ENCODE data around the gene LBHD2. TPM values are rescaled to one million over a fixed set of nuclear protein-coding genes. Genes with fewer than 3 reads are reported as not detected.

The LBHD2 gene
- total and polyA plus RNA-seq, 2 of the 8 experiments (the other 6 are each of a cell fraction or from before 2014, with no cell fraction given) = not detected

DNA sequence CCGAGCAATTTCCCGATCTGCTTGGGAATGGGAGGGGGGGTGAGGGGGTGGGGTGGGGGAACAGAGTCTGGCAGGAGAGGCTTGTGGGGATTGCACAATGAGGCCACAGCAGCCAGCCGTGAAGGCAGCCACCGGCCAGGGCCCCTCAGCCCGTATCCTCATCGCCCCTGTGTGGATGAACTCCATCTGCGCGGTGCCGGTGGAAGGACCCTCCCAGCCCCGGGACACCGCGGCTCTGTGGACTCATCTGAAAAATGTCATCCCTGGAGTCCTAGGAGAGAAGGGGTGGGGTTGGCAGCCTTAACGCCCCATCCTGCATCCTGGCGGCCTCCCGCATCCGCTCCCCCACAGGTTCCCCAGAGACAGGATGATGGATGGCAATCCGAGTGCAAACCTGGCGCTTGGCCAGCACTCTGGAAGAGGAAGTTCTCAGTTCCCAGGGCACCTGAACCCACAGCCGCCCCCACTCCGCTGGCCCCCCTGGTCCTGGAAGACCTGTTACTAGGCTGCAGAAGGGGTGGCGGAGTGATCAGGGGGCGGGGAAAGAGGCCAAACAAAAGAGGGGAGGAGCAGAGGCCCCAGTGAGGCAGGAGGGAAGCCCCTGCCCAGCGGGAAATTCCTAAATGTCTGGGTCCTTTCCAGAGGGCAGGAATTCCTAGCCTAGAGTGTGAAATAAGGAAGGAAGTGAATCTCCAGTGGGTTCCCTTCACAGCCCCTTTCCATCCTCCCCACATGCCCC, 38.0 kb downstream of the LBHD2 start:
- TF ChIP-seq, protein P1, sequence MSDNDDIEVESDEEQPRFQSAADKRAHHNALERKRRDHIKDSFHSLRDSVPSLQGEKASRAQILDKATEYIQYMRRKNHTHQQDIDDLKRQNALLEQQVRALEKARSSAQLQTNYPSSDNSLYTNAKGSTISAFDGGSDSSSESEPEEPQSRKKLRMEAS (IDR thresholded peaks at IDR 0.05) = 0 out of 2 replicates have a peak, but pooled peaks have one; percentile 4
- TF ChIP-seq ASH2L (IDR thresholded peaks at IDR 0.05; ENCODE audit: low read length) (peak; percentile 43), KDM5A (IDR thresholded peaks at IDR 0.05; ENCODE audit: low read length) (no peak), CEBPB (IDR thresholded peaks at IDR 0.05; ENCODE audit: low read depth, low read length) (peak; percentile 64; the same call in 1 of the 2 replicates), POLR2A (IDR thresholded peaks at IDR 0.05; ENCODE audit: control extremely low read depth in 1 of 2, low read depth in 2 of 2, low read length in 2 of 2) (no peak), SUZ12 (IDR thresholded peaks at IDR 0.05; ENCODE audit: low read length) (peak; percentile 6; the same call in 1 of the 2 replicates)
- peak overlapping the region; percentile 68 to 83 for H3K4me2 ChIP-seq (ENCODE audit: insufficient read depth in 1 of 2, low read depth in 2 of 2, low read length in 2 of 2)
- no peak overlapping the region for H2AFZ ChIP-seq (ENCODE audit: low read length)
- no peaks in the 10 kb centered on the region for H3K79me2 ChIP-seq (ENCODE audit: control insufficient read depth in 1 of 2, insufficient read depth in 2 of 2, low read length in 2 of 2)
- no peak overlapping the region for H3K56ac ChIP-seq (replicated peaks; ENCODE audit: insufficient read length, low read depth, low read length)
- peak overlapping the region; percentile 76 for H4K8ac ChIP-seq (ENCODE audit: extremely low read depth, insufficient read depth, low read length)
- H4K91ac ChIP-seq (replicated peaks; ENCODE audit: insufficient read length, low read length) = peak overlapping the region; percentile 11
- ChIA-PET POLR2A (ENCODE audit: partially characterized antibody) (interaction anchor here (1.0 to 1.1 kb wide), 2 partner anchors 9 to 14 kb away, joined by 3 to 4 read pairs; no protein-coding TSS in a partner anchor), CTCF (ENCODE audit: partially characterized antibody) (interaction anchor here (1.0 to 18.4 kb wide), 3 partner anchors 8 to 87 kb away, joined by 3 to 276 read pairs (median 3); no protein-coding TSS in a partner anchor)
- H3K9me3 ChIP-seq (ENCODE audit: insufficient read depth in 2 of 2, low read depth in 1 of 2, low read length in 1 of 2) = no peaks in the 10 kb centered on the region
- peak overlapping the region; percentile 80; the same call in 1 of the 2 replicates for H2BK20ac ChIP-seq (ENCODE audit: low read length)
- no peak overlapping the region for H2AK5ac ChIP-seq (ENCODE audit: low read depth, low read length)
- no peak overlapping the region for H3K14ac ChIP-seq (ENCODE audit: insufficient read length)
- no peaks in the 10 kb centered on the region for H3K36me3 ChIP-seq (ENCODE audit: control insufficient read depth in 2 of 4, insufficient read depth in 4 of 4, low read length in 3 of 4)
- H4K20me1 ChIP-seq (replicated peaks in 1 of 2; ENCODE audit: control insufficient read depth in 1 of 2, insufficient read depth in 2 of 2, low read length in 2 of 2) = peaks cover 6 to 7% of the 10 kb centered on the region in 2 experiments
- H3K27ac ChIP-seq (ENCODE audit: low read depth, low read length) = no peak overlapping the region
- no peak overlapping the region; the same call in 1 of the 2 replicates for H2BK15ac ChIP-seq (ENCODE audit: low read length)
- peak overlapping the region in 3 of 4 experiments; percentile 21 to 62 (median 32); a peak in 5 of 8 replicates for H3K4me3 ChIP-seq (ENCODE audit: extremely low read depth in 1 of 4, insufficient read depth in 2 of 4, low read depth in 3 of 4, low read length in 4 of 4)
- DNase-seq (ENCODE audit: low read depth in 1 of 2, low spot score in 2 of 2) (peak in 1 of 2 experiments; percentile 80), FAIRE-seq (no peak)
- H4K5ac ChIP-seq (ENCODE audit: insufficient read length, low read depth, low read length) = no peak overlapping the region
- peak overlapping the region; percentile 83 for H3K18ac ChIP-seq (ENCODE audit: extremely low read depth, low read length)
- H3K79me1 ChIP-seq (ENCODE audit: low read depth, low read length) = no peaks in the 10 kb centered on the region
- peaks cover 0 to 36% (median 26%) of the 10 kb centered on the region in 4 experiments; a peak in 6 of 7 replicates for H3K27me3 ChIP-seq (replicated peaks in 1 of 4; ENCODE audit: control insufficient read depth in 3 of 4, extremely low read depth in 1 of 4, insufficient read depth in 3 of 4, low read length in 3 of 4)
- no peak overlapping the region for H2BK120ac ChIP-seq (replicated peaks; ENCODE audit: low read depth, low read length)
- H3K4me1 ChIP-seq (replicated peaks in 1 of 4; ENCODE audit: control insufficient read depth in 3 of 4, insufficient read depth in 4 of 4, low read length in 3 of 4) = peaks cover 0 to 35% (median 25%) of the 10 kb centered on the region in 4 experiments; a peak in 6 of 7 replicates
- peaks cover 3% of the 10 kb centered on the region; the same call in 1 of the 2 replicates for H3K23me2 ChIP-seq (ENCODE audit: low read depth, low read length)
- no peak overlapping the region; a peak in 1 of 7 replicates for H3K9ac ChIP-seq (replicated peaks in 1 of 4; ENCODE audit: extremely low read depth in 1 of 4, low read depth in 3 of 4, low read length in 3 of 4)
- 0 out of 2 replicates have a peak overlapping the region, but pooled peaks have one; percentile 75 for H2BK12ac ChIP-seq (ENCODE audit: low read depth, low read length)
- no peak overlapping the region for H3K4ac ChIP-seq (replicated peaks; ENCODE audit: insufficient read length, low read depth, low read length)
- 14% methylated on average over 20 of the region's 23 CpGs; no CpG with 5 or more reads in 1 of the 2 experiments for WGBS, 2 experiments (ENCODE audit: extremely low coverage in 1 of 2, insufficient coverage in 1 of 2, insufficient read length in 1 of 2, insufficient replicate concordance in 2 of 2, low coverage in 1 of 2, low lambda C conversion rate in 2 of 2, missing lambda C conversion rate in 1 of 2)
- H3K23ac ChIP-seq (ENCODE audit: insufficient read length) = no peak overlapping the region
- peak overlapping the region; percentile 75; the same call in 1 of the 2 replicates for H2BK5ac ChIP-seq (ENCODE audit: low read depth, low read length)
